ENCODE data around the gene PCED1B.
A peak's percentile ranks its signal among the peaks of the same experiment; 100 is the strongest.
"Not testable (repeated sequence)": the region's sequence is repeated elsewhere in the genome, so short reads cannot be mapped to it uniquely, and the experiment has no call there.

PCED1B gene

GRCh38 chr12:47210776-47211175, 131.4 kb downstream of the PCED1B start:
- no peaks in the 10 kb centered on the region for H3K27me3 Mint-ChIP-seq
- CTCF ChIA-PET: interaction anchor here (1.1 to 1.7 kb wide), 2 partner anchors 131 to 187 kb away, joined by 3 to 5 read pairs; partner anchors contain the start of genes AMIGO2 and PCED1B
- peaks cover 54% of the 10 kb centered on the region for H3K4me1 Mint-ChIP-seq
- H3K36me3 Mint-ChIP-seq: peaks cover 82% of the 10 kb centered on the region
- DNase-seq: no peak
- peak overlapping the region; percentile 81 for H3K4me3 Mint-ChIP-seq
- H3K27ac Mint-ChIP-seq: peak overlapping the region; percentile 95
- H3K9me3 Mint-ChIP-seq: no peaks in the 10 kb centered on the region

GRCh38 chr12:47212701-47213039, 133.2 kb downstream of the PCED1B start:
- Mint-ChIP-seq H3K27me3 (no peaks in the 10 kb centered on the region), H3K4me1 (peaks cover 35% of the 10 kb centered on the region), H3K4me3 (peak overlapping the region; percentile 81), H3K9me3 (no peaks in the 10 kb centered on the region), H3K36me3 (peaks cover 77% of the 10 kb centered on the region), H3K27ac (peak overlapping the region; percentile 95)
- CTCF ChIA-PET: interaction anchor here (0.8 to 1.6 kb wide), 4 partner anchors 20 to 185 kb away, joined by 3 to 6 read pairs (median 4); no protein-coding TSS in a partner anchor
- no peak for DNase-seq

GRCh38 chr12:47213396-47213795, 134.0 kb downstream of the PCED1B start:
- H3K4me1 Mint-ChIP-seq: peaks cover 28% of the 10 kb centered on the region
- H3K27ac Mint-ChIP-seq: peak overlapping the region; percentile 95
- H3K4me3 Mint-ChIP-seq: peak overlapping the region; percentile 81
- H3K9me3 Mint-ChIP-seq: no peaks in the 10 kb centered on the region
- DNase-seq: no peak
- CTCF ChIA-PET: interaction anchor here (0.7 to 1.8 kb wide), 8 partner anchors 19 to 473 kb away, joined by 3 to 12 read pairs (median 4); no protein-coding TSS in a partner anchor
- H3K27me3 Mint-ChIP-seq: no peaks in the 10 kb centered on the region
- H3K36me3 Mint-ChIP-seq: peaks cover 79% of the 10 kb centered on the region

- H3K9me3 Mint-ChIP-seq: no peaks in the 10 kb centered on the region
- peaks cover 77% of the 10 kb centered on the region for H3K36me3 Mint-ChIP-seq
- peaks cover 22% of the 10 kb centered on the region for H3K4me1 Mint-ChIP-seq
These were observed 134.7 kb downstream of the PCED1B start for GRCh38 chr12:47214001-47214619.

GRCh38 chr12:47214771-47215170, 135.3 kb downstream of the PCED1B start:
- DNase-seq: peak; percentile 41
- CTCF ChIA-PET: interaction anchor here (1.4 to 3.7 kb wide), 6 partner anchors 21 to 183 kb away, joined by 6 to 28 read pairs (median 8); no protein-coding TSS in a partner anchor
- Mint-ChIP-seq H3K27me3 (no peaks in the 10 kb centered on the region), H3K9me3 (no peaks in the 10 kb centered on the region), H3K4me1 (peaks cover 20% of the 10 kb centered on the region), H3K4me3 (peak overlapping the region; percentile 81), H3K27ac (peak overlapping the region; percentile 95), H3K36me3 (peaks cover 78% of the 10 kb centered on the region)

More at GRCh38 chr12:47214001-47214619, 134.7 kb downstream of the PCED1B start:
- DNase-seq: no peak
- H3K27ac Mint-ChIP-seq: peak overlapping the region; percentile 95
- no peaks in the 10 kb centered on the region for H3K27me3 Mint-ChIP-seq
- H3K4me3 Mint-ChIP-seq: peak overlapping the region; percentile 81
- CTCF ChIA-PET: interaction anchor here (1.0 to 1.8 kb wide), 7 partner anchors 20 to 473 kb away, joined by 3 to 12 read pairs (median 6); no protein-coding TSS in a partner anchor

- Mint-ChIP-seq H3K27me3 (no peaks in the 10 kb centered on the region), H3K36me3 (peaks cover 74% of the 10 kb centered on the region), H3K9me3 (no peaks in the 10 kb centered on the region), H3K4me1 (peaks cover 16% of the 10 kb centered on the region), H3K27ac (peak overlapping the region; percentile 95), H3K4me3 (peak overlapping the region; percentile 81)
- CTCF ChIA-PET: interaction anchor here (0.6 to 3.7 kb wide), 11 partner anchors 9 to 183 kb away, joined by 3 to 28 read pairs (median 5); partner anchors contain the start of gene PCED1B
- peak; percentile 88 for DNase-seq
These were observed 136.8 kb downstream of the PCED1B start for GRCh38 chr12:47216150-47216677.

GRCh38 chr12:47217595-47217869, 138.1 kb downstream of the PCED1B start:
- H3K9me3 Mint-ChIP-seq, H3K27me3 Mint-ChIP-seq: not testable (repeated sequence)
- H3K4me1 Mint-ChIP-seq: peaks cover 22% of the 10 kb centered on the region
- CTCF ChIA-PET: interaction anchor here (1.0 to 3.7 kb wide), 7 partner anchors 9 to 180 kb away, joined by 3 to 28 read pairs (median 4); no protein-coding TSS in a partner anchor
- peaks cover 76% of the 10 kb centered on the region for H3K36me3 Mint-ChIP-seq
- DNase-seq: peak; percentile 60
- peak overlapping the region; percentile 95 for H3K27ac Mint-ChIP-seq
- H3K4me3 Mint-ChIP-seq: peak overlapping the region; percentile 81

- Mint-ChIP-seq H3K36me3 (peaks cover 76% of the 10 kb centered on the region), H3K4me3 (peak overlapping the region; percentile 81), H3K27me3 (no peaks in the 10 kb centered on the region), H3K27ac (peak overlapping the region; percentile 95), H3K9me3 (no peaks in the 10 kb centered on the region), H3K4me1 (peaks cover 29% of the 10 kb centered on the region)
- peak; percentile 79 for DNase-seq
- CTCF ChIA-PET: interaction anchor here (0.6 to 3.7 kb wide), 11 partner anchors 8 to 697 kb away, joined by 3 to 28 read pairs (median 4); no protein-coding TSS in a partner anchor
These were observed 138.8 kb downstream of the PCED1B start for GRCh38 chr12:47218191-47218654.

GRCh38 chr12:47219243-47219642, 139.8 kb downstream of the PCED1B start:
- Mint-ChIP-seq H3K4me1 (peaks cover 38% of the 10 kb centered on the region), H3K27ac (peak overlapping the region; percentile 95), H3K9me3 (no peaks in the 10 kb centered on the region), H3K36me3 (peaks cover 73% of the 10 kb centered on the region), H3K4me3 (peak overlapping the region; percentile 81), H3K27me3 (no peaks in the 10 kb centered on the region)
- CTCF ChIA-PET: interaction anchor here (1.0 to 2.9 kb wide), 7 partner anchors 26 to 179 kb away, joined by 3 to 13 read pairs (median 4); no protein-coding TSS in a partner anchor
- DNase-seq: no peak

- no peak for DNase-seq
- no peaks in the 10 kb centered on the region for H3K27me3 Mint-ChIP-seq
- CTCF ChIA-PET: no interaction called here
- H3K27ac Mint-ChIP-seq: peak overlapping the region; percentile 62
- peaks cover 79% of the 10 kb centered on the region for H3K36me3 Mint-ChIP-seq
- H3K4me1 Mint-ChIP-seq: peaks cover 60% of the 10 kb centered on the region
- peak overlapping the region; percentile 70 for H3K4me3 Mint-ChIP-seq
- H3K9me3 Mint-ChIP-seq: no peaks in the 10 kb centered on the region
These were observed 142.0 kb downstream of the PCED1B start for GRCh38 chr12:47221256-47222023.

- CTCF ChIA-PET: no interaction called here
- DNase-seq: no peak
- H3K27me3 Mint-ChIP-seq: no peaks in the 10 kb centered on the region
- H3K4me1 Mint-ChIP-seq: peaks cover 66% of the 10 kb centered on the region
- H3K27ac Mint-ChIP-seq: peak overlapping the region; percentile 79
- peaks cover 77% of the 10 kb centered on the region for H3K36me3 Mint-ChIP-seq
- H3K9me3 Mint-ChIP-seq: no peaks in the 10 kb centered on the region
- peak overlapping the region; percentile 71 for H3K4me3 Mint-ChIP-seq
These were observed 143.2 kb downstream of the PCED1B start for GRCh38 chr12:47222520-47223030.

GRCh38 chr12:47223031-47223847, 143.8 kb downstream of the PCED1B start:
- peaks cover 77% of the 10 kb centered on the region for H3K36me3 Mint-ChIP-seq
- H3K9me3 Mint-ChIP-seq: no peaks in the 10 kb centered on the region
- DNase-seq: no peak
- H3K27ac Mint-ChIP-seq: peak overlapping the region; percentile 79
- H3K27me3 Mint-ChIP-seq: no peaks in the 10 kb centered on the region
- H3K4me3 Mint-ChIP-seq: peak overlapping the region; percentile 71
- CTCF ChIA-PET: no interaction called here
- H3K4me1 Mint-ChIP-seq: peaks cover 72% of the 10 kb centered on the region

GRCh38 chr12:47223848-47224213, 144.4 kb downstream of the PCED1B start:
- Mint-ChIP-seq H3K4me3 (peak overlapping the region; percentile 71), H3K27ac (peak overlapping the region; percentile 79), H3K27me3 (no peaks in the 10 kb centered on the region), H3K9me3 (no peaks in the 10 kb centered on the region), H3K4me1 (peaks cover 78% of the 10 kb centered on the region), H3K36me3 (peaks cover 76% of the 10 kb centered on the region)
- CTCF ChIA-PET: no interaction called here
- no peak for DNase-seq
